ENCODE measurements around the gene NRBP1.

- no peak for TF ChIP-seq CTCF (IDR thresholded peaks at IDR 0.05 in 8 of 11, conservative IDR thresholded peaks at IDR 0.05 in 3 of 11)
- TF ChIP-seq POLR2A (IDR thresholded peaks at IDR 0.05), result no peak
- no peak for TF ChIP-seq POLR2AphosphoS5 (IDR thresholded peaks at IDR 0.05)
Measured at GRCh38 chr2:27390822-27391679, 37.4 kb upstream of the NRBP1 start.

All from spleen (tissue), 7 donors.